AG10803 (cell line): Measurements from ENCODE around the gene CNTLN.
"Not testable (repeated sequence)": the region's sequence is repeated elsewhere in the genome, so short reads cannot be mapped to it uniquely, and the experiment has no call there.

Source experiments
- DNase-seq: peaks from one replicate; pipeline ENCODE4 v3.0.0; 2010; ENCODE audit warnings: low read depth
- H3K4me3 ChIP-seq: 2 replicates; pipeline ENCODE4 v1.5.1; 2011; ENCODE audit warnings: mild to moderate bottlenecking, low read length, control low read depth
- CTCF ChIP-seq: conservative IDR thresholded peaks from 2 replicates; pipeline ENCODE4 v1.5.1; 2011; ENCODE audit warnings: mild to moderate bottlenecking, low read length, control low read depth, inconsistent platforms

The CNTLN gene

DNA sequence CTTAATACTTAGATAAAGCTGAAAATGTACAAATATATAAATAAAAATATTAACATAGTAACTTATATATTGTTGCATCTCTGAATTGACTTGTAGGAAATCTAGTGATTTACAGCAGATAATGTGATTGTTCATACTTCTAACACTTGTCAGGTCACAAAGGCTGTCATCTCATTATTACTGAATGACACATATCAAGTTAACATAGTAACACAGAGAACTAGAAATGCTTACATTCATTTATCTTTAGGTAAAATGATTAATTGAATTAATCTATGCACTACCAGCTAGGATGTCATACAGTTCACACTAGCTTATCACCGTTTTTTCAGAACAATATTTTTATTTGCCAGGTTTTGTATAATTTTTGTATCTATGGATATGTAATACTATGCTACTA is 254.2 kb downstream of the CNTLN start:
- TF ChIP-seq CTCF: no peak
- H3K4me3 ChIP-seq: no peak overlapping the region
- no peak for DNase-seq

DNA sequence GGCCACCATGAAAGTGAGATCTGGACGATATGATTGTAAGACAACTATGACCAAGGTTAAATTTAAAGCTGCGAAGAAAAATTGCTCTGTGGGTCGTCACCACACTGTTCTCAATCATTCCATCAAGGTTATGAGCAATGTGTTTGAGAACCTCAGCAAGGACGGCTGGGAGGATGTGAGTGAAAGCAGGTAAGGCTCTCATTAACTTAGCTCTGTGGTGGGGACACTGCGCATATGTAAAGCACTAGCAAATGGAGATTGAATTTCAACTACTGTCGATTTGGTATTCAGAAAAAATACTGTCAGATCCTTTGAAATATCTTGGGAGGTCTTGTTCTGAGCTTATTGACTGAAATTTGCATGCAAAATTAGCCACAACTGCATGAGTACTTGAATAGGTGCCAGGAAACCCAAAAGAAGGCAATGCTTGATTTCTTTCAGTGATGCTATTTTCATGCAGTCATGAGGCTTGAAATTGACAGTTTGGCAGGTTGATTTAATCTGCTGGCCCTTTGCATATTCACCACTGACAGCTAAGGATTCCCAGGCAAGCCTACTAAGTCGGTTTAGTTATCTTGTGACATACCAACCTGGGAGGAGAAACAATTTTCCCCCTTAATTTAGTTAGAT is 260.2 kb downstream of the CNTLN start:
- no peak for DNase-seq
- no peak overlapping the region for H3K4me3 ChIP-seq
- no peak for TF ChIP-seq CTCF

- DNase-seq: not testable (repeated sequence)
These were observed 262.4 kb downstream of the CNTLN start for GRCh38 chr9:17397166-17397728.

GRCh38 chr9:17398350-17398749 is 263.5 kb downstream of the CNTLN start:
- DNase-seq: peak; percentile 3
- H3K4me3 ChIP-seq: no peak overlapping the region
- TF ChIP-seq CTCF: no peak

More at GRCh38 chr9:17397166-17397728, 262.4 kb downstream of the CNTLN start:
- H3K4me3 ChIP-seq: not testable (repeated sequence)

DNA sequence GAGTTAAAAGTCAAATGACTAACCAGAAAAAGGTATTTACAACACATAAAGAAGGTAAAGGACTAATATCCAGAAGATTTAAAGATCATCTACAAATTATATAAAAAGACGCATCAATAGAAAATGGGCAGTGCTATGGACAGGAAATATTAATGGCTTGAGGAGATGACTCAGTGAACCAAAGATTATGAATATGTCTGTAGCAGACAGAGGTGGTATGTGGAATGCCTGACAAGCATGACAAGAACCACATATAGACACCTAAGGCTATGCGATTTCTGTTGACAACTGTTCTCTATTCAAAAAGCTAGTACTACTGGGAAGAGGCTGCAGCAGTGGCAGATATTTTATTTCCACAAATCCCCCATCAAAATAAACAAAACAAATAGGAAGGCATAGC is 267.0 kb downstream of the CNTLN start:
- TF ChIP-seq CTCF: no peak
- DNase-seq: no peak
- H3K4me3 ChIP-seq: no peak overlapping the region

DNA sequence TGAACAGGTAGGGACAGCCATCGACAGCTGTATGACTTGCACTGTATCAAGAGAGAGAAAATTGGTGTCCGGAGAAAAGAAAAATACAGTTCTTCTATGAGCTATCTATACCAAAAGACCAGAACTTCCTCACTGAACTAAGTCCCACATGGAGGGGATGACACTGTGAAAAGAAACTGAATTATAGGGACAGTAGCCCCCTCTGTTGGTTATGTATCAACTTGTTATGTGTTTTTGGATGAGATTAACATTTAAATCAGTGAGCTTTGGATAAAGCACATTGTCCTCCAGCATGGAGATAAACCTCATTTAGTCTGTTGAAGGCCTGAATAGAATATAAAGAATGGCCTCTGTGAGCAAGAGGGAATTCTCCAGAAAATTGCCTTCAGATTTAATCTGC is 267.5 kb downstream of the CNTLN start:
- H3K4me3 ChIP-seq: no peak overlapping the region
- TF ChIP-seq CTCF: peak; percentile 29
- peak; percentile 22 for DNase-seq

- no peak for TF ChIP-seq CTCF
- no peak for DNase-seq
- H3K4me3 ChIP-seq: no peak overlapping the region
These were observed 268.7 kb downstream of the CNTLN start for GRCh38 chr9:17403539-17403938.

GRCh38 chr9:17414986-17415385 is 280.1 kb downstream of the CNTLN start:
- no peak overlapping the region for H3K4me3 ChIP-seq
- no peak for DNase-seq
- no peak for TF ChIP-seq CTCF
